ENCODE data around the gene VPS54.

The VPS54 gene, protein sequence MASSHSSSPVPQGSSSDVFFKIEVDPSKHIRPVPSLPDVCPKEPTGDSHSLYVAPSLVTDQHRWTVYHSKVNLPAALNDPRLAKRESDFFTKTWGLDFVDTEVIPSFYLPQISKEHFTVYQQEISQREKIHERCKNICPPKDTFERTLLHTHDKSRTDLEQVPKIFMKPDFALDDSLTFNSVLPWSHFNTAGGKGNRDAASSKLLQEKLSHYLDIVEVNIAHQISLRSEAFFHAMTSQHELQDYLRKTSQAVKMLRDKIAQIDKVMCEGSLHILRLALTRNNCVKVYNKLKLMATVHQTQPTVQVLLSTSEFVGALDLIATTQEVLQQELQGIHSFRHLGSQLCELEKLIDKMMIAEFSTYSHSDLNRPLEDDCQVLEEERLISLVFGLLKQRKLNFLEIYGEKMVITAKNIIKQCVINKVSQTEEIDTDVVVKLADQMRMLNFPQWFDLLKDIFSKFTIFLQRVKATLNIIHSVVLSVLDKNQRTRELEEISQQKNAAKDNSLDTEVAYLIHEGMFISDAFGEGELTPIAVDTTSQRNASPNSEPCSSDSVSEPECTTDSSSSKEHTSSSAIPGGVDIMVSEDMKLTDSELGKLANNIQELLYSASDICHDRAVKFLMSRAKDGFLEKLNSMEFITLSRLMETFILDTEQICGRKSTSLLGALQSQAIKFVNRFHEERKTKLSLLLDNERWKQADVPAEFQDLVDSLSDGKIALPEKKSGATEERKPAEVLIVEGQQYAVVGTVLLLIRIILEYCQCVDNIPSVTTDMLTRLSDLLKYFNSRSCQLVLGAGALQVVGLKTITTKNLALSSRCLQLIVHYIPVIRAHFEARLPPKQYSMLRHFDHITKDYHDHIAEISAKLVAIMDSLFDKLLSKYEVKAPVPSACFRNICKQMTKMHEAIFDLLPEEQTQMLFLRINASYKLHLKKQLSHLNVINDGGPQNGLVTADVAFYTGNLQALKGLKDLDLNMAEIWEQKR

GRCh38 chr2:64019083-64019974 lies at the start of gene VPS54:
VPS54 (minus strand) TSS chr2:64019428; CDS start chr2:63983999, 35,429 bp downstream.
- Histone ChIP-seq H3K27ac (ENCODE audit: low read depth, low read length) (peak within 1 kb of the TSS; percentile 99), H3K9ac (ENCODE audit: low read length in 5 of 5) (peak within 1 kb of the TSS; percentile 86 to 95 (median 90)), H3K9me3 (ENCODE audit: control insufficient read depth in 5 of 5, low read length in 5 of 5) (no peaks in the 10 kb centered on the region), H3K4me3 (ENCODE audit: low read depth in 1 of 5, low read length in 5 of 5) (peak within 1 kb of the TSS; percentile 74 to 90 (median 82)), H3K36me3 (ENCODE audit: control insufficient read depth in 5 of 5, insufficient read depth in 5 of 5, low read length in 5 of 5) (no peaks in the 10 kb centered on the region), H3K27me3 (ENCODE audit: control insufficient read depth in 5 of 5, insufficient read depth in 4 of 5, low read length in 5 of 5) (no peaks in the 10 kb centered on the region), H3K4me1 (ENCODE audit: control insufficient read depth in 5 of 5, insufficient read depth in 5 of 5, low read length in 5 of 5) (peaks cover 0 to 36% (median 28%) of the 10 kb centered on the region in 5 donors)

- no peaks in the 10 kb centered on the region for H3K27me3 ChIP-seq (ENCODE audit: control insufficient read depth in 5 of 5, insufficient read depth in 4 of 5, low read length in 5 of 5)
- H3K9me3 ChIP-seq (ENCODE audit: control insufficient read depth in 5 of 5, low read length in 5 of 5) = no peaks in the 10 kb centered on the region
- H3K9ac ChIP-seq (ENCODE audit: low read length in 5 of 5) = no peak overlapping the region
- no peak overlapping the region for H3K27ac ChIP-seq (ENCODE audit: low read depth, low read length)
- H3K4me1 ChIP-seq (ENCODE audit: control insufficient read depth in 5 of 5, insufficient read depth in 5 of 5, low read length in 5 of 5) = peaks cover 5 to 12% (median 7%) of the 10 kb centered on the region in 5 donors
- H3K4me3 ChIP-seq (ENCODE audit: low read depth in 1 of 5, low read length in 5 of 5) = no peak overlapping the region
- H3K36me3 ChIP-seq (ENCODE audit: control insufficient read depth in 5 of 5, insufficient read depth in 5 of 5, low read length in 5 of 5) = no peaks in the 10 kb centered on the region
These were observed 48.1 kb upstream of the VPS54 start for GRCh38 chr2:64067326-64067725.

GRCh38 chr2:64065516-64065915 lies 46.3 kb upstream of the VPS54 start:
- Histone ChIP-seq H3K27ac (ENCODE audit: low read depth, low read length) (no peak overlapping the region), H3K4me1 (ENCODE audit: control insufficient read depth in 5 of 5, insufficient read depth in 5 of 5, low read length in 5 of 5) (peaks cover 5 to 12% (median 7%) of the 10 kb centered on the region in 5 donors), H3K9ac (ENCODE audit: low read length in 5 of 5) (no peak overlapping the region), H3K36me3 (ENCODE audit: control insufficient read depth in 5 of 5, insufficient read depth in 5 of 5, low read length in 5 of 5) (no peaks in the 10 kb centered on the region), H3K4me3 (ENCODE audit: low read depth in 1 of 5, low read length in 5 of 5) (no peak overlapping the region), H3K9me3 (ENCODE audit: control insufficient read depth in 5 of 5, low read length in 5 of 5) (no peaks in the 10 kb centered on the region), H3K27me3 (ENCODE audit: control insufficient read depth in 5 of 5, insufficient read depth in 4 of 5, low read length in 5 of 5) (no peaks in the 10 kb centered on the region)

DNA sequence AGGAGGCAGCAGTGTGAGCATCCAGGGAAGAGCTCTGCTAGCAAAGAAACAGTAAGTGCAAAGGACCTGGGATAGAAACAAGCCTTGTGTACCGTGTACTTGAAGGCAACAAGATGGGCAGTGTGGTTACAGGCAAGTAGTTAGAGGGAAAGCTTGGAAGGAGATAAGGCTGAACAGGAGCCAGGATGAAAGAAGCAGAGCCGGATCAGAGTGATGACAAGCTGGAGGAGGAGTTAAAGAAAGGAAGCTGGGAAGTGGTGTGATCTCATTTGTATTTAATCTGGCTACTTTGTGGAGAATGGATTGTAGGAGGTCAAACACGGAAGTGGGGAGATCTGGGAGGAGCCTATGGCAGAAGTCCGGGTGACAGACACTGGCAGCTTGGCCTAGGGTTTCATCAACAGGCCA lies 44.7 kb upstream of the VPS54 start:
- Histone ChIP-seq H3K9ac (ENCODE audit: low read length in 5 of 5) (no peak overlapping the region), H3K27me3 (ENCODE audit: control insufficient read depth in 5 of 5, insufficient read depth in 4 of 5, low read length in 5 of 5) (no peaks in the 10 kb centered on the region)

DNA sequence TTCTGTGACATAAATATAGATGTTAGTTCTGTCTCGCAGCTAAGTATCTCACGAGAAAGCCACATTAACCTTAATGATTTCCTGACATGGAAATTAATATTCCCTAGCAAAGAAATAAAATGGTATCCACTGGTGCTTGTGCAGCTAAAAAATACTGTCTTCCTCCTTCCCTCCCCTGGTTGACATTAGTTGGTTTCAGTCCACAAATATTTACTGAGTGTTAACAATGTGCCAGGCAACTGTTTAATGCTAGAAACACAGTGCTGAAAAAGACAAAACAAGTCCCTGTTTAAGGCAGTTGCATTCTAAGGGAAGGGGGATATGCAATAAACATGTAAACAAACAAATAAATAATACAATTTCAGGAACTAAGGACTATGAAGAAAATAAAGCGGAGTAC lies 44.2 kb upstream of the VPS54 start:
- Histone ChIP-seq H3K9ac (ENCODE audit: low read length in 5 of 5) (no peak overlapping the region), H3K4me1 (ENCODE audit: control insufficient read depth in 5 of 5, insufficient read depth in 5 of 5, low read length in 5 of 5) (peaks cover 5 to 12% (median 7%) of the 10 kb centered on the region in 5 donors), H3K36me3 (ENCODE audit: control insufficient read depth in 5 of 5, insufficient read depth in 5 of 5, low read length in 5 of 5) (no peaks in the 10 kb centered on the region), H3K27ac (ENCODE audit: low read depth, low read length) (peak overlapping the region; percentile 32), H3K9me3 (ENCODE audit: control insufficient read depth in 5 of 5, low read length in 5 of 5) (no peaks in the 10 kb centered on the region), H3K4me3 (ENCODE audit: low read depth in 1 of 5, low read length in 5 of 5) (no peak overlapping the region), H3K27me3 (ENCODE audit: control insufficient read depth in 5 of 5, insufficient read depth in 4 of 5, low read length in 5 of 5) (no peaks in the 10 kb centered on the region)

More for the DNA sequence above, 44.7 kb upstream of the VPS54 start:
- Histone ChIP-seq H3K4me1 (ENCODE audit: control insufficient read depth in 5 of 5, insufficient read depth in 5 of 5, low read length in 5 of 5) (peaks cover 5 to 12% (median 7%) of the 10 kb centered on the region in 5 donors), H3K4me3 (ENCODE audit: low read depth in 1 of 5, low read length in 5 of 5) (no peak overlapping the region), H3K36me3 (ENCODE audit: control insufficient read depth in 5 of 5, insufficient read depth in 5 of 5, low read length in 5 of 5) (no peaks in the 10 kb centered on the region), H3K9me3 (ENCODE audit: control insufficient read depth in 5 of 5, low read length in 5 of 5) (no peaks in the 10 kb centered on the region), H3K27ac (ENCODE audit: low read depth, low read length) (peak overlapping the region; percentile 32)

GRCh38 chr2:64062840-64063239 lies 43.6 kb upstream of the VPS54 start:
- H3K9ac ChIP-seq (ENCODE audit: low read length in 5 of 5) = no peak overlapping the region
- H3K36me3 ChIP-seq (ENCODE audit: control insufficient read depth in 5 of 5, insufficient read depth in 5 of 5, low read length in 5 of 5) = no peaks in the 10 kb centered on the region
- H3K4me1 ChIP-seq (ENCODE audit: control insufficient read depth in 5 of 5, insufficient read depth in 5 of 5, low read length in 5 of 5) = peaks cover 5 to 12% (median 7%) of the 10 kb centered on the region in 5 donors
- H3K27me3 ChIP-seq (ENCODE audit: control insufficient read depth in 5 of 5, insufficient read depth in 4 of 5, low read length in 5 of 5) = no peaks in the 10 kb centered on the region
- no peak overlapping the region for H3K4me3 ChIP-seq (ENCODE audit: low read depth in 1 of 5, low read length in 5 of 5)
- no peaks in the 10 kb centered on the region for H3K9me3 ChIP-seq (ENCODE audit: control insufficient read depth in 5 of 5, low read length in 5 of 5)
- H3K27ac ChIP-seq (ENCODE audit: low read depth, low read length) = no peak overlapping the region

DNA sequence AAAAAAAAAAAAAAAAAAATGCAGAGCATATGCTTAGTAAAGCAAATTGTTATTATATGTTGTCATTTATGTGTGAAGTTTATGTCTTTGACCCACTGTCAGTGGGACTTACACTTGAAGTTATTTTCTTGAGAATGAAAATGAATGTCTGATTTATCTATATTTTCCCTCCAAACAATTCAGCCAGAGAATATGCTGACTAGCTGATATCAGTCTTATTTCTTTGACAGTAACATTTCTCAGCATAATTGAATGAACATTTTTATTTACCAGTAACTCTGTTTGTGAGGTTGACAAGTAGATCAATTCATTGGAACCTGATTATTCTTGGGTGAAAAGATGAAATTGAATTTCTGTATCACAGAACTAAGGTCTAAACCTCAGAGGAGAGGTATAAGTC lies 40.0 kb upstream of the VPS54 start:
- Histone ChIP-seq H3K27me3 (ENCODE audit: control insufficient read depth in 5 of 5, insufficient read depth in 4 of 5, low read length in 5 of 5) (no peaks in the 10 kb centered on the region), H3K4me1 (ENCODE audit: control insufficient read depth in 5 of 5, insufficient read depth in 5 of 5, low read length in 5 of 5) (peaks cover 2 to 6% (median 3%) of the 10 kb centered on the region in 5 donors), H3K4me3 (ENCODE audit: low read depth in 1 of 5, low read length in 5 of 5) (no peak overlapping the region), H3K9ac (ENCODE audit: low read length in 5 of 5) (no peak overlapping the region), H3K27ac (ENCODE audit: low read depth, low read length) (no peak overlapping the region), H3K9me3 (ENCODE audit: control insufficient read depth in 5 of 5, low read length in 5 of 5) (no peaks in the 10 kb centered on the region), H3K36me3 (ENCODE audit: control insufficient read depth in 5 of 5, insufficient read depth in 5 of 5, low read length in 5 of 5) (no peaks in the 10 kb centered on the region)

DNA sequence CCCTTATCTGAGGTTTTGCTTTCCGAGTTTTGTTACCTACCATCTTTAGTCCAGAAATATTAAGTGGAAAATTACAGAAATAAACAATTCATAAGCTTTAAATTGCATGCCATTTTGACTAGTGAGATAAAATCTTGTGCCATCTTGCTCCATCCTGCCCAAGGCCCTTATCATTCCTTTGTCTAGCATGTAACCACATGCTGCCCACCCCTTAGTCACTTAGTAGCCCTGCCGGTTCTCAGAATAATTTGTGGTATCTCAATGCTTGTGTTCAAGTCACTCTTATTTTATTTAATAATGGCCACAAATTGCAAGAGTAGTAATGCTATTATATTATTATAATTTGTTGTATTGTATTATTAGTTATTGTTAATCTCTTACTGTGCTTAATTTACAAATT lies 36.8 kb upstream of the VPS54 start:
- no peak overlapping the region for H3K4me3 ChIP-seq (ENCODE audit: low read depth in 1 of 5, low read length in 5 of 5)
- H3K36me3 ChIP-seq (ENCODE audit: control insufficient read depth in 5 of 5, insufficient read depth in 5 of 5, low read length in 5 of 5) = no peaks in the 10 kb centered on the region
- H3K9ac ChIP-seq (ENCODE audit: low read length in 5 of 5) = no peak overlapping the region
- H3K27me3 ChIP-seq (ENCODE audit: control insufficient read depth in 5 of 5, insufficient read depth in 4 of 5, low read length in 5 of 5) = no peaks in the 10 kb centered on the region
- H3K4me1 ChIP-seq (ENCODE audit: control insufficient read depth in 5 of 5, insufficient read depth in 5 of 5, low read length in 5 of 5) = peaks cover 0 to 13% (median 0%) of the 10 kb centered on the region in 5 donors
- H3K9me3 ChIP-seq (ENCODE audit: control insufficient read depth in 5 of 5, low read length in 5 of 5) = no peaks in the 10 kb centered on the region
- no peak overlapping the region for H3K27ac ChIP-seq (ENCODE audit: low read depth, low read length)

- no peak overlapping the region for H3K27ac ChIP-seq (ENCODE audit: low read depth, low read length)
These were observed 35.1 kb upstream of the VPS54 start for GRCh38 chr2:64054161-64054915.

More at GRCh38 chr2:64054161-64054915, 35.1 kb upstream of the VPS54 start:
- Histone ChIP-seq H3K9ac (ENCODE audit: low read length in 5 of 5) (no peak overlapping the region), H3K36me3 (ENCODE audit: control insufficient read depth in 5 of 5, insufficient read depth in 5 of 5, low read length in 5 of 5) (no peaks in the 10 kb centered on the region), H3K4me1 (ENCODE audit: control insufficient read depth in 5 of 5, insufficient read depth in 5 of 5, low read length in 5 of 5) (peaks cover 0 to 20% (median 4%) of the 10 kb centered on the region in 5 donors), H3K27me3 (ENCODE audit: control insufficient read depth in 5 of 5, insufficient read depth in 4 of 5, low read length in 5 of 5) (no peaks in the 10 kb centered on the region), H3K9me3 (ENCODE audit: control insufficient read depth in 5 of 5, low read length in 5 of 5) (no peaks in the 10 kb centered on the region), H3K4me3 (ENCODE audit: low read depth in 1 of 5, low read length in 5 of 5) (no peak overlapping the region)
